Uterus (tissue), 2 donors: Measurements from ENCODE around the gene RNF144A.

ENCODE experiments used
- POLR2A ChIP-seq, 2 donors: fragments of 450-650 bp; IDR thresholded peaks; one replicate each; pipeline ENCODE4 v1.6.1; 2016; ENCODE audit warnings: antibody characterized with exemption in 2 of 2, mild to moderate bottlenecking in 1 of 2, moderate library complexity in 1 of 2
- TF ChIP-seq, protein P1 (sequence below), 4 experiments: fragments of 200-600 bp in 2 of 4; fragments of 450-650 bp in 2 of 4; sonication (generic) in 2 of 4; IDR thresholded peaks; one replicate each; pipeline ENCODE4 v1.5.1; 2016 to 2019; ENCODE audit warnings: antibody characterized with exemption in 4 of 4, mild to moderate bottlenecking in 2 of 4, moderate library complexity in 1 of 4

DNA sequence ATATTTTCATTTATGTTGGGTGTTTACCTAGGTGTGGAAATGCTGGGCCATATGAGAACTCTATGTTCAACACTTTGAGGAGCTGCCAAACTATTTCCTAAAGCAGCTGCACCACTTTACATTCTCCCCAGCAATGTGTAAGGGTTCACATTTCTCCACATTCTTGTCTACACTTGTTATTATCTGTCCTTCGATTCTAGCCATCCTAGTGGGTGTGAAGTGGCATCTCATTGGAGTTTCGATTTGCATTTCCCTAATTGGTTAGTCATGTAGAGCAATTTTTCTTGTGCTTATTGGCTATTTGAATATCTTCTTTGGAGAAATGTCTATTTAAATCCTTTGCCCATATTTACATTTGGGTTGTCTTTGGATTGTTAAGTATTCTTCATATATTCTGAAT, 21.9 kb downstream of the RNF144A start:
- no peak for TF ChIP-seq POLR2A (IDR thresholded peaks at IDR 0.05)
- TF ChIP-seq, protein P1, sequence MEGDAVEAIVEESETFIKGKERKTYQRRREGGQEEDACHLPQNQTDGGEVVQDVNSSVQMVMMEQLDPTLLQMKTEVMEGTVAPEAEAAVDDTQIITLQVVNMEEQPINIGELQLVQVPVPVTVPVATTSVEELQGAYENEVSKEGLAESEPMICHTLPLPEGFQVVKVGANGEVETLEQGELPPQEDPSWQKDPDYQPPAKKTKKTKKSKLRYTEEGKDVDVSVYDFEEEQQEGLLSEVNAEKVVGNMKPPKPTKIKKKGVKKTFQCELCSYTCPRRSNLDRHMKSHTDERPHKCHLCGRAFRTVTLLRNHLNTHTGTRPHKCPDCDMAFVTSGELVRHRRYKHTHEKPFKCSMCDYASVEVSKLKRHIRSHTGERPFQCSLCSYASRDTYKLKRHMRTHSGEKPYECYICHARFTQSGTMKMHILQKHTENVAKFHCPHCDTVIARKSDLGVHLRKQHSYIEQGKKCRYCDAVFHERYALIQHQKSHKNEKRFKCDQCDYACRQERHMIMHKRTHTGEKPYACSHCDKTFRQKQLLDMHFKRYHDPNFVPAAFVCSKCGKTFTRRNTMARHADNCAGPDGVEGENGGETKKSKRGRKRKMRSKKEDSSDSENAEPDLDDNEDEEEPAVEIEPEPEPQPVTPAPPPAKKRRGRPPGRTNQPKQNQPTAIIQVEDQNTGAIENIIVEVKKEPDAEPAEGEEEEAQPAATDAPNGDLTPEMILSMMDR (IDR thresholded peaks at IDR 0.05): no peak
